HG03045 (cell line): Measurements from ENCODE around the gene RUNX2.

ENCODE experiments used
- ATAC-seq: cut with Tn5 transposase; IDR thresholded peaks from one replicate; pipeline ENCODE4 v1.9.1; 2021; ENCODE audit warnings: mild to moderate bottlenecking, moderate library complexity; ENCODE audit not compliant: unreplicated experiment

RUNX2 gene

DNA sequence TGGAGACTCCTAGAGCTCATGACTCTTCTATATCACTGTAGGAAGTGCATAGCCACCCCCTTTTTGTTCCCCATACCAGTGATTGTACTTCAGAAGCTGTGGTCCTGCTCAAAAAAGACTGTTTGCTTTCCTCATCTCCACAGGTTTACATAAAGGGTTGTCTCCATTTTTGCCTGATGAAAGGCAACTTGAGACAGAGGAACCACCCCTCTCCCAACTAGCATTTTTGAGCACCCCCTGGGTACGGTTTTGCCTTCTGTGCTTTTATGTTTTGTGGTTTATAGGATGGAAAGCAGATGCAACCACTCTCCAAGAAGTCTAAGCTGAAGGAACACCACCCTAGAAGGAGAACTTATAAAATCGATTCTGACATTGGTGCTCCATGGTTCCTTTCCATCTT lies 177.3 kb downstream of the RUNX2 start:
- no peak for ATAC-seq

DNA sequence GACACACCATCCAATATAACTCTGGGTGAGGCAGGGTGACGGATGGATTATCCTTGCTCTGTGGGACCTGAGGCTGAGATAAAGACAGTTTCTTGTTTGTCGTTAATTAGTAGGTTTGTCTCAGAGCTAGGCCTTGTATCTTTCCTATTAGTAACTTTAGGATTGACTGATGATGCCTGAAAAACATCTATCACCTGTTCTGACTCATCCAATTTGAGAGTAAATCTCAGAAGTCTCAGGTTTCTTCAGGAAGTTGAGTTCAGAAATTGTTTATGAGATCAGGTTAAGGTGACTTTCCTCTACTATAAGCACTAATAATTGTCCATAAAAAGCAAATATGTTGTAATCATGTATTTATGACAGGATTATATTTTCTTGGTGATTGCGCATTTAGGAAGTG lies 179.1 kb downstream of the RUNX2 start:
- no peak for ATAC-seq

GRCh38 chr6:45509426-45509825 lies 181.3 kb downstream of the RUNX2 start:
- ATAC-seq, result no peak

DNA sequence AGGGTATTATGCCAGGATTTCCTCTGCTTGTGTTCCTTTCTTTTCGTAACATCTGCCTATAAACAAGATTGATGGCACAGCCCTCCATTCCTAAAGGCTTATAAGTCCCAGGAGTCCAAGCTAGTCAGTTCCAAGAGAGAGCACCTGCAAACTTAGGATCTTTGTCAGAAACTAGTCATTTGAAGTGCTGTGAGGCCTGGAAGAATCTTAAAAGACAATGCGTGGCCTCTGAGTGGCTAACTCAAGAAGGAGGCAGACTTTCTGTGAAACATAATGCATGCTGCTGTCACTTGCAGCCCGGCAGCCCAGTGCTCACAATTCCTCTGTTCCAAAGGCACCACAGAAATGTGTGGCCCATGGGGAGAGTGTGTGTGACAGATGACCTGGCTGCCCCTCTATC lies 184.6 kb downstream of the RUNX2 start:
- no peak for ATAC-seq

DNA sequence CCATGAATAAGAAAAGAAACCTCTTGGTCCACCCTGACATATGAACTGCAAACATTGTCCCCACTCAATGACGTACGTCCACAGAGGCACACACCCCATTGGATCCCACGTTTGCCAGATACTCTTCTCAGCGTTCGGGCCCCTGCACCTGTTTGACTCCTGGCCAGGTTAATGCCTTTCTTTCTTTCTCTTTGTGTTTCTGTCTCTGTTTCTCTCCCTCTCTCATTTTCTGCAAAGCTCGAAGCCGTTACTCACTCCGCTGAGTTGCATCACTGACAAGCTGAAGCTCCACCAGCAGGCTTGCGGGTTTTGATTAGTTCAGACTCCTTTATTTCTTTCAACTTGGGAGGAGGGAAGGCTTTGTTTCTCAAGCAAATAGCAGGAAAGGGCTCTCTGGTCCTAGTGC lies 185.1 kb downstream of the RUNX2 start:
- no peak for ATAC-seq

DNA sequence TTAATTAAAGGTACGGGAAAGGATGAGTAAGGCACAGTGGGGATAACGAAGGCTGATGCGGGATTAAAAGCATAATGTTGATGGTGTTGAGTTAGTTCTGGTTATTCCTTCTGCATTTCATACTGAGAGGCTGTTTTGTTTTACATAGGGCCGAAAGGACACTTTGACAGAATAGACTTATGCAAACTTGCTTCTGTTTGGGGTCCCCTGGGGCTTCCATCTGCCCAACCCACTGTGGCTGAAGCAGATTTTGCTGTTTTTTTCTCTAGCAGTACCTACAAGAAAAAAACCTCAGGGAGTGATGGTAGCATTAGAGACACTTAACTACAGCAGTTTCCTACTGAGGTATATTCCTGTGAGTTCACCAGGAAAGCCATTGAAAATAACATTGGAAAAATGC lies 185.7 kb downstream of the RUNX2 start:
- ATAC-seq, result no peak

DNA sequence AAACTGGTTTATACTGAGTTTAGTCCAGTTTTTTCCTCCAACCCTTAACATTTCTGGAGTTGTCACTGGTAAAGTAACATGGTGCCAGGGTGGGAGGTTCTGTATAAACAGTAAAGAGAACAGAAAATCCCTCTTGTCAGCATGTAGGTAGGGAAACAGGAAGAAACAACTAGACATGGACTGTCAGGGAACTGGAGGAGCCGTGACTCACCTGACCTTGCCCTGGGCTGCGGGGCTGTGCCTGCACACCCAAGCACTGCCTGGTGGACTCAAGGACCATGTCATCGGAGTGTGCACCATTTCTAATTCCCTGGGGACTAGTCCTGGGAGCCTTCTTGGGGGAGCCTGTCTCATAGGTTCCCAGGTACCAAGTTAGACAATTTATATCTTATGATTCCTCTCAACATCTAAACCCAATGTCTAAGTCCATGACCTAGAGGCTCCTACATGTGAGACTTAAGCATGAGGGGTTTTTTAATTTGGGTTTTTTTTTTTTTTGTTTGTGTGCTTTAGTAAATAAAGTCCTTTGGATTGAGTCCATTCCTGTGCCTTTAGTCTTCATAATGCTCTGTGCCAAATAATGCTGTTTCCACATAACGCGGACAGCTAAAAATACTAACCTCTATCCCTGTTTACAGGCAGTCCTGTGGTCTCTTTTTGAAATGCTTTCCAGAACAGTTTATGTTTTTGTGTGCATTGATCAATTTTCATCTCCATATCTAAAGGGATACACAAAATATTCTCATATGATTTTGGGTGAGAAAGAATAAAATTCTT lies 186.5 kb downstream of the RUNX2 start:
- ATAC-seq, result no peak

DNA sequence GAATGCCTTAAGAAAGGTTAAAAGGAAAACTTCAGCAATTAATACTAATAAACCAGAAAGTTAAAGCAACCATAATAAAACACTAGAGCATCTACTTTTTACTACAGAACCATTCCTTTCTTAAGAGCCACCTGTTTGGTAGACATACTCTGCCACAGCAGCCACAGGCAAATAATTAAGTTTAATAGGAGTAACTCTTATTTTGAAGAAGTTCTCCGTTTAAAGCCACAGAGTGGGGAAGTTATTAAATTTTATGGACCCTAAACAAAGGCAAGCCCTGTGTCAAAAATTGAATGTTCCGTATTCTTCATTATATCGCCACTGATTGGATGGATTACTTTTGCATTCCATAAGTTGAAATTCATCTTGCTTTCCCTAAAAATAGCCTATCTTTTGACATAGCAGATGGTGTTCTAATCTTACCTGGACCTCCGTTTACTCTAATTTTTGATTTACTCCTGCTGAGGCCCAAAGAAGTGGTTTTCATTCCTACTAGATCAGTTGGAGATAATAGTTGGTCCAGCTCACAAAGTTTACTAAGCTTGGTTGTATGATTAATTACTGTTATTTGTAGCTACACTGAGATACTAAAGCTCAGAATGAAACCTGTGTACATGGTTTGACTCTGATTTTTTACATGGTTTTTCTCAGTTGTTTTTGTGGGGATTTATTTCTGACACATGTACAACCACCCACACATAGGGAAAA lies 190.0 kb downstream of the RUNX2 start:
- no peak for ATAC-seq

GRCh38 chr6:45521226-45521625 lies 193.1 kb downstream of the RUNX2 start:
- no peak for ATAC-seq

- no peak for ATAC-seq
Measured at GRCh38 chr6:45522486-45522885, 194.4 kb downstream of the RUNX2 start.

DNA sequence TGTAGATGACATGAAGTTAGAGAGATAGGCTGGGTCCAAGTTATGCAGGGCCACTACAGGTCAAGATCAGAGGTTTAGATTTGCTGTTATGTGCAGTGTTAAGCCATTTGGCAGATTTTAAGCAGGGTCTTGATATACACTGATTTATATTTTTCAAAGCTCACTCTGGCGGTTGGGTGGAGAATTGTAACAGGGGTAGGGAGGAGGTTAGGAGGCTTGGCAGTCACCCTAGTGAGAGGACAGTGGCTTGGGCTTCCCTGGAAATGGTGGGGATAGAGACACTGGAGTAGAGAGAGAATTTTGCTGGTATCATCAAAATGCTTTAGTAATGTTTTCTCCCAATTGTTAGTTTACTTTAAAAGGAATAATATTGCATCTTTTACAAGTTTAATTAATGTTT lies 199.1 kb downstream of the RUNX2 start:
- no peak for ATAC-seq

- no peak for ATAC-seq
Measured at GRCh38 chr6:45531999-45532595, 204.0 kb downstream of the RUNX2 start.

DNA sequence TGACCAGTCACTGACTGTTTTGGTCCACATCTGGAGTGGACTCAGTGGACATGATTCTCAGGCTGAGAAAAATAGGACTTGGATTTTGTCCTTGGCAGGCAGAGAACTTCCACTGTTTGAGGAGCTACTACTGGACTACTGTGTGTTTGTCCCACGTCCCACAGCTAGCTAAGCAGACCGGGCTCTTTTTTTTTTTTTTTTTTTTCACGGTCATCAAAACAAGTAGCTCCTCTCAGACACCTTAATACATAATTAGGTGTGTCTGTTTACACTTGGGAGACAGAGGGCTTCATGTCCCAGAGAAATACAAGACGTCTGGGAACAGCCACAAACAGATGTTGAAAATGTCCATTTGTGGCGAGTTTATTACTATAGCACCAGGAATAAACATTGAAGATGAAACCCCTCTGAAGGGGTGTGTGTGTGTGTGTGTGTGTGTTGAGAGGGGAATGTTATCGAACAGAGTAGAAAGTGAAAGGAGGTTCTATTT lies 204.6 kb downstream of the RUNX2 start:
- no peak for ATAC-seq

- ATAC-seq, result no peak
Measured at GRCh38 chr6:45533386-45533785, 205.3 kb downstream of the RUNX2 start.

DNA sequence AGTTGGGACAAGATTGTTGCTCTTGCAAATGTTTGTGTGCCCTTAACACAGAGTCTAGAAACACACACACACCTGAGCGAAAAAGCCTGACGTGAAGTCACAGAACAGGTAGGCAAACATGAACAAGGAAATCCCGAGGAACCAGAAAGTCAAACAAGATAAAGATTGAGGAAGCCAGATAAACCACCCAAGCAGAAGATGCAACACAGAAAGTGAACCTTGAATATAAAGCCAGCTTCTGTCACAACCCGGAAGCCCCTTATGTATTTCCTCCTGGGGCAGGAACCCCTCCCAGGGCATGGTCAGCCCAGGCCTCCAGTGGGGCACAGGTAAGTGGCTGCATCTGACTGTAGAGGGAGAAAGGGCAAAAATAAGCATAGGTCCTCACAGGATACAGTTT lies 207.8 kb downstream of the RUNX2 start:
- no peak for ATAC-seq

- no peak for ATAC-seq
Measured at GRCh38 chr6:45537539-45537938, 209.4 kb downstream of the RUNX2 start.

GRCh38 chr6:45538641-45539547 lies 210.8 kb downstream of the RUNX2 start:
- ATAC-seq, result no peak

DNA sequence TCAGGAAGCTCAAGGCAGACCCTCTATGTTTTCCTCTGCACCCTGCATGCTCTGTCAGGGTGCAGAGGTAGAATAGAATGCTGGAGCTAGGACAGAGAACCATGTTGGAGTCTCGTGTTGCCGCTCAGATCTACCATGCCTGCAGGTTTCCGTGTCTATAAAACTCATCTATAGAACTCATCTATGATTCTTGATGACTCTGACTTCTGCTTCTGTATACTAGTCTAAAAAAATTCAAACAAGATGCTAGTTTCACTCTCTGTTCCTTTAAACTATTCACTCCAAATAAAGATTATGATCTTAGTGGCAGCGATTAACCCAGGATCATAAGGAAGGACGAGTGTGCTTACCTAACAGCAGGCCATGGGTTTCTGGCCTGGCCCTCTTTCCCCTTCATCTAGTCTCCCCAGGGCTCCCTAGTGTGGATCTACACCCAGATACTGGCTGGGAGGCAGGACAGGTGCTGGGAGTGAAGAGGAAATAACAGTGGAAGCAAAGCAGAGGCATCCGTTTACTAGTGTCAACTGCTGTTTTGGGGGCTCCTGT lies 212.3 kb downstream of the RUNX2 start:
- ATAC-seq, result no peak

GRCh38 chr6:45541934-45542333 lies 213.8 kb downstream of the RUNX2 start:
- no peak for ATAC-seq
